Osteocyte (in vitro differentiated cells): ENCODE measurements around the gene SCGB2A2. TPM values are rescaled to one million over a fixed set of nuclear protein-coding genes. Genes with fewer than 3 reads are reported as not detected.

Source experiments
- DNase-seq: peaks from one replicate; pipeline ENCODE4 v3.0.0; 2021; ENCODE audit warnings: mixed read lengths; ENCODE audit not compliant: unreplicated experiment; ENCODE audit errors: extremely low spot score
- H3K27ac Mint-ChIP-seq: one replicate; pipeline ENCODE4 v1.8.0; 2021; ENCODE audit warnings: mild to moderate bottlenecking, mixed read lengths; ENCODE audit not compliant: unreplicated experiment
- H3K27me3 Mint-ChIP-seq: one replicate; pipeline ENCODE4 v1.8.0; 2021; ENCODE audit warnings: mixed read lengths; ENCODE audit not compliant: unreplicated experiment
- H3K36me3 Mint-ChIP-seq: one replicate; pipeline ENCODE4 v1.8.0; 2021; ENCODE audit warnings: mixed read lengths; ENCODE audit not compliant: unreplicated experiment
- H3K4me1 Mint-ChIP-seq: one replicate; pipeline ENCODE4 v1.8.0; 2021; ENCODE audit warnings: mixed read lengths; ENCODE audit not compliant: unreplicated experiment
- H3K4me3 Mint-ChIP-seq: one replicate; pipeline ENCODE4 v1.8.0; 2021; ENCODE audit warnings: mild to moderate bottlenecking, moderate library complexity, mixed read lengths; ENCODE audit not compliant: unreplicated experiment
- H3K9me3 Mint-ChIP-seq: one replicate; pipeline ENCODE4 v1.8.0; 2021; ENCODE audit warnings: mixed read lengths; ENCODE audit not compliant: unreplicated experiment
- CTCF ChIP-seq: fragments of 200-600 bp; sonication (generic); IDR thresholded peaks from 2 replicates; pipeline ENCODE4 v1.5.0; 2021; ENCODE audit warnings: antibody characterized with exemption, mild to moderate bottlenecking, moderate library complexity
- total RNA-seq: library from RNA; stranded (reverse); gene quantifications from 2 replicates; pipeline ENCODE4 v1.2.1, GENCODE V29; 2021

SCGB2A2 gene
- total RNA-seq, 1 donor from 2014 or later: not detected

- no peak for TF ChIP-seq CTCF
Measured at GRCh38 chr11:62251698-62252097, 18.3 kb upstream of the SCGB2A2 start.

GRCh38 chr11:62253999-62254542 lies 15.9 kb upstream of the SCGB2A2 start:
- H3K27me3 Mint-ChIP-seq: peaks cover 24% of the 10 kb centered on the region
- no peak overlapping the region for H3K4me3 Mint-ChIP-seq
- peaks cover 24% of the 10 kb centered on the region for H3K9me3 Mint-ChIP-seq
- H3K36me3 Mint-ChIP-seq: peaks cover 2% of the 10 kb centered on the region
- no peak for TF ChIP-seq CTCF
- no peak for DNase-seq
- no peaks in the 10 kb centered on the region for H3K4me1 Mint-ChIP-seq
- H3K27ac Mint-ChIP-seq: no peak overlapping the region

More at GRCh38 chr11:62251698-62252097, 18.3 kb upstream of the SCGB2A2 start:
- H3K27ac Mint-ChIP-seq: no peak overlapping the region
- peaks cover 10% of the 10 kb centered on the region for H3K27me3 Mint-ChIP-seq
- no peak overlapping the region for H3K4me3 Mint-ChIP-seq
- peaks cover 2% of the 10 kb centered on the region for H3K36me3 Mint-ChIP-seq
- H3K4me1 Mint-ChIP-seq: no peaks in the 10 kb centered on the region
- peaks cover 24% of the 10 kb centered on the region for H3K9me3 Mint-ChIP-seq
- DNase-seq: no peak

- no peak for TF ChIP-seq CTCF
- no peak overlapping the region for H3K4me3 Mint-ChIP-seq
Measured at GRCh38 chr11:62256281-62256680, 13.7 kb upstream of the SCGB2A2 start.

DNA sequence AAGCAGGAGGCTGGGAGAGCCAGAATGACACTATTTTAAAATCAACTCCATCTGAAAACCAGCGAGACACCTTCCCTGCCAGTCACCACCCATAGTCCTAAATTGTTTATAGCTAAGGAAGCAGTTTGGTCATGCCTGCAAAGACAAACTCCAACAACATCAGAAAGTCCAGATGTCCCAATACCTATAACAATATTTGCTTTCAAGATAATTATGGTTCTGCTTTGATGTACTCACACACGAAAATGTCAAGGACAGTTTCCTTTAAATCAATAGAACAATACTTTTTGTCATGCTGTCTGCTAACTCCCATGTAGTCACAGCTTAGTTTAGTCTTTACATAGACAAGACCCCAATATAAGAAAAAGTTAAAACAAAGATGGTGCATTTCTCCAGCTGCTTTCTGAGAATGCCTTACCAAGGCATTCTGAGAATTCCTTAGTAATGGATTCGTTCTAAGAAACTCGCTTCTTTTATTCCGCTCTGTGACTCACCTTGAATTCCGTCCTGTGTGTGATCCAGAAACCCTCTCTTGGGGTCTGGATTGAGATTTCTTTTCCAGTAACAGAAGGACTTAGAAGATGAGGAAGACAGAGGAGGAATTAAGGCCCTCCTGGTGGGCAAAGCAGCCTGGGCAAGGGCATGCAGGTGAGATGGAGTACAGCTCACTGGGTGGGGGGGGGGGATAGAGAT lies 9.6 kb upstream of the SCGB2A2 start:
- peaks cover 60% of the 10 kb centered on the region for H3K27me3 Mint-ChIP-seq
- no peaks in the 10 kb centered on the region for H3K4me1 Mint-ChIP-seq

More at GRCh38 chr11:62256281-62256680, 13.7 kb upstream of the SCGB2A2 start:
- Mint-ChIP-seq H3K27ac (no peak overlapping the region), H3K9me3 (peaks cover 16% of the 10 kb centered on the region), H3K4me1 (no peaks in the 10 kb centered on the region), H3K27me3 (peaks cover 29% of the 10 kb centered on the region), H3K36me3 (peaks cover under 1% of the 10 kb centered on the region)
- no peak for DNase-seq

More for the DNA sequence above, 9.6 kb upstream of the SCGB2A2 start:
- no peak for TF ChIP-seq CTCF
- Mint-ChIP-seq H3K4me3 (no peak overlapping the region), H3K27ac (no peak overlapping the region), H3K36me3 (no peaks in the 10 kb centered on the region), H3K9me3 (no peaks in the 10 kb centered on the region)
- DNase-seq: no peak
